PC-9 (cell line): ENCODE data around the gene GPT2.

Experiments used
- EZH2 ChIP-seq: fragments of 200-600 bp; sonication (generic); IDR thresholded peaks from 2 replicates; pipeline ENCODE4 v1.8.0; 2017; ENCODE audit warnings: antibody characterized with exemption, low read depth
- TF ChIP-seq, protein P1 (sequence below): fragments of 200-600 bp; sonication (generic); conservative IDR thresholded peaks from 2 replicates; pipeline ENCODE4 v1.6.1; 2017; ENCODE audit warnings: mixed run types, antibody characterized with exemption, mild to moderate bottlenecking, moderate library complexity

DNA sequence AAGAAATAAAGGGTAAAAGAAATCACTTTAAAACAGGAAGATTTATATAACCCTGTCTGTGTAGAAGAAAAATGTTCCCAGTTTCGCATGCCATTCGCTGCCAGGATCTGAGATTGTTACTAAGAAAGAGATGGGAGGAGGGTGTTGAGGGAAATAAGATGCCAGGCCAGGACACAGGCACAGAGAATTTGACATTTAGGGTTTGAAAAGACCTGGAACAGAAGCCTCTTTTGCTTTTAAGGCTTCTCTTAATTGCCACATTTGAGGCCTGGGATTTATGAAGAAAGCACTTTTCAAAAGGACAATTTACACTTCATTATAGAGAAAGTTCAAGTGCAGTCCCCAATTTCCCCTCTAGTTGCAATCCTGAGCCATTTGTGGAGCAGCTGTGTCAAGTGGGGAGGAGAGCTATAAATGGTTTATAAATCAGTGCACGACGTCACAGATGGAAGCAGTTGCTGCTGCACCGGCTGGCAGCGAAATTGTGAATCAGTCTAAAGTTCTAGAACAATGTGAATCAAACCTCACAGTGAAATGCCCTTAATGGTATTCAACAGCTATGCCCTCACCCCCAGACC is 26.7 kb upstream of the GPT2 start:
- TF ChIP-seq, protein P1, sequence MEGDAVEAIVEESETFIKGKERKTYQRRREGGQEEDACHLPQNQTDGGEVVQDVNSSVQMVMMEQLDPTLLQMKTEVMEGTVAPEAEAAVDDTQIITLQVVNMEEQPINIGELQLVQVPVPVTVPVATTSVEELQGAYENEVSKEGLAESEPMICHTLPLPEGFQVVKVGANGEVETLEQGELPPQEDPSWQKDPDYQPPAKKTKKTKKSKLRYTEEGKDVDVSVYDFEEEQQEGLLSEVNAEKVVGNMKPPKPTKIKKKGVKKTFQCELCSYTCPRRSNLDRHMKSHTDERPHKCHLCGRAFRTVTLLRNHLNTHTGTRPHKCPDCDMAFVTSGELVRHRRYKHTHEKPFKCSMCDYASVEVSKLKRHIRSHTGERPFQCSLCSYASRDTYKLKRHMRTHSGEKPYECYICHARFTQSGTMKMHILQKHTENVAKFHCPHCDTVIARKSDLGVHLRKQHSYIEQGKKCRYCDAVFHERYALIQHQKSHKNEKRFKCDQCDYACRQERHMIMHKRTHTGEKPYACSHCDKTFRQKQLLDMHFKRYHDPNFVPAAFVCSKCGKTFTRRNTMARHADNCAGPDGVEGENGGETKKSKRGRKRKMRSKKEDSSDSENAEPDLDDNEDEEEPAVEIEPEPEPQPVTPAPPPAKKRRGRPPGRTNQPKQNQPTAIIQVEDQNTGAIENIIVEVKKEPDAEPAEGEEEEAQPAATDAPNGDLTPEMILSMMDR, result peak; percentile 48
- no peak for TF ChIP-seq EZH2
